ENCODE measurements around the gene KRT27. TPM values are rescaled to one million over a fixed set of nuclear protein-coding genes. Genes with fewer than 3 reads are reported as not detected.

Gene KRT27
- total and polyA plus RNA-seq, 9 of the 15 experiments (the other 6 are each of a cell fraction or from before 2014, with no cell fraction given): 0.10 TPM; not detected in 8

DNA sequence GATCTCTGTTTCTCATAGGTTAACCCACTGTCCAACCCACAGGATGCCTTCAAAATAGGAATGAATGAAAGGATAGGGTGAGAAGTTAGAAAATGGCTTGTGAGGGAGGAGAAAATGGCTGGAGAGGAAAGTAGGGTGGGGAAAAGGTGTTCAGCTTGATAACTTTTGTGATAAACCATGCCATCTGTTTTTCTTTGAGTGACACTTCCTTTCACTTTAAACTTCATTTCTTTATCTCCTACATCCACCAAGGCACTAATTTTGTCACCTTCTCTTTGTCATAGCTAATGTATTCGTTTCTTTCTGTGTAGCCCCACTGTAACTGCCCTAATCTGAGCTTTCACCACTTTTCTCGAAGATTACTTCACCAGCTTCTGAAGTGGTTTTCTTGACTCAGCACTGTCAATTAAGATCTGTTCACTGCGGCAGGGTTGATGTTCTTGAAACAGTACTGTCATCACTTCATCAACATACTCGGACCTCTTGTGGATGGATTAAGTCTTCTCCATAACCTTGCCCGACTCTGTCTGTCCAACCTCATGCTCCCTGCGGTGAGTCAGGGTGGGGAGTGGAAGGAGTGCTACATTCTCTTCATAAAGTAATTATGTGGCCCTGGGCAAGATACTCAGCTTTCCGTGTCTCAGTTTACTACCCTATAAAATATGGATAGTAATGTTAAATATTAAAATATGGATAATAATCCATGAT is 45.5 kb upstream of the KRT27 start (continued):
- TF ChIP-seq JUND (IDR thresholded peaks at IDR 0.05; ENCODE audit: borderline replicate concordance, low read depth, low read length) (peak; percentile 88), JUND (tag; IDR thresholded peaks at IDR 0.05; ENCODE audit: borderline replicate concordance, low read depth, low read length) (peak; percentile 81; the same call in 2 of the 3 replicates), MCM5 (IDR thresholded peaks at IDR 0.05; ENCODE audit: low read depth) (no peak), ZNF24 (IDR thresholded peaks at IDR 0.05) (peak; percentile 89), SRSF3 (IDR thresholded peaks at IDR 0.05; ENCODE audit: insufficient read depth, low read length) (no peak), THRAP3 (IDR thresholded peaks at IDR 0.05; ENCODE audit: borderline replicate concordance) (no peak), CCAR2 (IDR thresholded peaks at IDR 0.05; ENCODE audit: low read depth, low read length) (no peak), TEAD1 (CRISPR knock-in tag; IDR thresholded peaks at IDR 0.05) (no peak), MTA1 (IDR thresholded peaks at IDR 0.05; ENCODE audit: borderline replicate concordance) (peak; percentile 85), TSC22D4 (tag; IDR thresholded peaks at IDR 0.05) (no peak), NFRKB (IDR thresholded peaks at IDR 0.05; ENCODE audit: low read depth) (no peak; the same call in 1 of the 2 replicates), CAMTA2 (CRISPR knock-in tag; conservative IDR thresholded peaks at IDR 0.05) (no peak), LCOR (CRISPR knock-in tag; IDR thresholded peaks at IDR 0.05) (no peak), ZNF830 (CRISPR knock-in tag; IDR thresholded peaks at IDR 0.05) (no peak), NR1H2 (CRISPR knock-in tag; IDR thresholded peaks at IDR 0.05) (no peak), SMARCA5 (IDR thresholded peaks at IDR 0.05) (no peak), SAFB (IDR thresholded peaks at IDR 0.05; ENCODE audit: borderline replicate concordance, low read depth, low read length) (no peak), MAFF (IDR thresholded peaks at IDR 0.05; ENCODE audit: low read length) (peak; percentile 81), ZNF274 (IDR thresholded peaks at IDR 0.05; ENCODE audit: borderline replicate concordance, low read depth, low read length) (peak; percentile 58; the same call in 1 of the 2 replicates), ZEB2 (IDR thresholded peaks at IDR 0.05) (peak; percentile 99), ZNF347 (CRISPR knock-in tag; IDR thresholded peaks at IDR 0.05; ENCODE audit: low read depth) (no peak), ZNF384 (IDR thresholded peaks at IDR 0.05; ENCODE audit: low read depth, low read length) (no peak)
- TF ChIP-seq, protein P1, sequence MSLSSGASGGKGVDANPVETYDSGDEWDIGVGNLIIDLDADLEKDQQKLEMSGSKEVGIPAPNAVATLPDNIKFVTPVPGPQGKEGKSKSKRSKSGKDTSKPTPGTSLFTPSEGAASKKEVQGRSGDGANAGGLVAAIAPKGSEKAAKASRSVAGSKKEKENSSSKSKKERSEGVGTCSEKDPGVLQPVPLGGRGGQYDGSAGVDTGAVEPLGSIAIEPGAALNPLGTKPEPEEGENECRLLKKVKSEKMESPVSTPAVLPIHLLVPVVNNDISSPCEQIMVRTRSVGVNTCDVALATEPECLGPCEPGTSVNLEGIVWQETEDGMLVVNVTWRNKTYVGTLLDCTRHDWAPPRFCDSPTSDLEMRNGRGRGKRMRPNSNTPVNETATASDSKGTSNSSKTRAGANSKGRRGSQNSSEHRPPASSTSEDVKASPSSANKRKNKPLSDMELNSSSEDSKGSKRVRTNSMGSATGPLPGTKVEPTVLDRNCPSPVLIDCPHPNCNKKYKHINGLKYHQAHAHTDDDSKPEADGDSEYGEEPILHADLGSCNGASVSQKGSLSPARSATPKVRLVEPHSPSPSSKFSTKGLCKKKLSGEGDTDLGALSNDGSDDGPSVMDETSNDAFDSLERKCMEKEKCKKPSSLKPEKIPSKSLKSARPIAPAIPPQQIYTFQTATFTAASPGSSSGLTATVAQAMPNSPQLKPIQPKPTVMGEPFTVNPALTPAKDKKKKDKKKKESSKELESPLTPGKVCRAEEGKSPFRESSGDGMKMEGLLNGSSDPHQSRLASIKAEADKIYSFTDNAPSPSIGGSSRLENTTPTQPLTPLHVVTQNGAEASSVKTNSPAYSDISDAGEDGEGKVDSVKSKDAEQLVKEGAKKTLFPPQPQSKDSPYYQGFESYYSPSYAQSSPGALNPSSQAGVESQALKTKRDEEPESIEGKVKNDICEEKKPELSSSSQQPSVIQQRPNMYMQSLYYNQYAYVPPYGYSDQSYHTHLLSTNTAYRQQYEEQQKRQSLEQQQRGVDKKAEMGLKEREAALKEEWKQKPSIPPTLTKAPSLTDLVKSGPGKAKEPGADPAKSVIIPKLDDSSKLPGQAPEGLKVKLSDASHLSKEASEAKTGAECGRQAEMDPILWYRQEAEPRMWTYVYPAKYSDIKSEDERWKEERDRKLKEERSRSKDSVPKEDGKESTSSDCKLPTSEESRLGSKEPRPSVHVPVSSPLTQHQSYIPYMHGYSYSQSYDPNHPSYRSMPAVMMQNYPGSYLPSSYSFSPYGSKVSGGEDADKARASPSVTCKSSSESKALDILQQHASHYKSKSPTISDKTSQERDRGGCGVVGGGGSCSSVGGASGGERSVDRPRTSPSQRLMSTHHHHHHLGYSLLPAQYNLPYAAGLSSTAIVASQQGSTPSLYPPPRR (CRISPR knock-in tag; IDR thresholded peaks at IDR 0.05; ENCODE audit: borderline replicate concordance): peak; percentile 70; the same call in 1 of the 2 replicates
- TF ChIP-seq, protein P2, sequence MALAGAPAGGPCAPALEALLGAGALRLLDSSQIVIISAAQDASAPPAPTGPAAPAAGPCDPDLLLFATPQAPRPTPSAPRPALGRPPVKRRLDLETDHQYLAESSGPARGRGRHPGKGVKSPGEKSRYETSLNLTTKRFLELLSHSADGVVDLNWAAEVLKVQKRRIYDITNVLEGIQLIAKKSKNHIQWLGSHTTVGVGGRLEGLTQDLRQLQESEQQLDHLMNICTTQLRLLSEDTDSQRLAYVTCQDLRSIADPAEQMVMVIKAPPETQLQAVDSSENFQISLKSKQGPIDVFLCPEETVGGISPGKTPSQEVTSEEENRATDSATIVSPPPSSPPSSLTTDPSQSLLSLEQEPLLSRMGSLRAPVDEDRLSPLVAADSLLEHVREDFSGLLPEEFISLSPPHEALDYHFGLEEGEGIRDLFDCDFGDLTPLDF (CRISPR knock-in tag; IDR thresholded peaks at IDR 0.05): no peak
- TF ChIP-seq, protein P3, sequence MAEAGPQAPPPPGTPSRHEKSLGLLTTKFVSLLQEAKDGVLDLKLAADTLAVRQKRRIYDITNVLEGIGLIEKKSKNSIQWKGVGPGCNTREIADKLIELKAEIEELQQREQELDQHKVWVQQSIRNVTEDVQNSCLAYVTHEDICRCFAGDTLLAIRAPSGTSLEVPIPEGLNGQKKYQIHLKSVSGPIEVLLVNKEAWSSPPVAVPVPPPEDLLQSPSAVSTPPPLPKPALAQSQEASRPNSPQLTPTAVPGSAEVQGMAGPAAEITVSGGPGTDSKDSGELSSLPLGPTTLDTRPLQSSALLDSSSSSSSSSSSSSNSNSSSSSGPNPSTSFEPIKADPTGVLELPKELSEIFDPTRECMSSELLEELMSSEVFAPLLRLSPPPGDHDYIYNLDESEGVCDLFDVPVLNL (CRISPR knock-in tag; IDR thresholded peaks at IDR 0.05; ENCODE audit: low read depth): no peak

All from K562 (cell line).